ENCODE data around the gene RNF38. TPM values are rescaled to one million over a fixed set of nuclear protein-coding genes. Genes with fewer than 3 reads are reported as not detected.
A peak's percentile ranks its signal among the peaks of the same experiment; 100 is the strongest.
"Not testable (repeated sequence)": the region's sequence is repeated elsewhere in the genome, so short reads cannot be mapped to it uniquely, and the experiment has no call there.

Gene RNF38
- polyA plus RNA-seq, 3 donors: 46.0 to 52.4 (median 48.4) TPM

- DNase-seq (ENCODE audit: extremely low read depth in 1 of 11, low read depth in 9 of 11, low spot score in 4 of 11): no peak
Measured at GRCh38 chr9:36316049-36316448, 84.0 kb downstream of the RNF38 start.

- no peak for DNase-seq (ENCODE audit: extremely low read depth in 1 of 11, low read depth in 9 of 11, low spot score in 4 of 11)
Measured at GRCh38 chr9:36315283-36315682, 84.8 kb downstream of the RNF38 start.

GRCh38 chr9:36314740-36315139 is 85.3 kb downstream of the RNF38 start:
- no peak for DNase-seq (ENCODE audit: extremely low read depth in 1 of 11, low read depth in 9 of 11, low spot score in 4 of 11)

GRCh38 chr9:36306471-36307306 is 93.4 kb downstream of the RNF38 start:
- DNase-seq (ENCODE audit: extremely low read depth in 1 of 11, low read depth in 9 of 11, low spot score in 4 of 11): no peak

- not testable (repeated sequence) for DNase-seq (ENCODE audit: extremely low read depth in 1 of 11, low read depth in 9 of 11, low spot score in 4 of 11)
Measured at GRCh38 chr9:36304366-36304765, 95.7 kb downstream of the RNF38 start.

GRCh38 chr9:36301227-36301626 is 98.8 kb downstream of the RNF38 start:
- DNase-seq (ENCODE audit: extremely low read depth in 1 of 11, low read depth in 9 of 11, low spot score in 4 of 11): no peak

- no peak for DNase-seq (ENCODE audit: extremely low read depth in 1 of 11, low read depth in 9 of 11, low spot score in 4 of 11)
Measured at GRCh38 chr9:36298566-36298965, 101.5 kb downstream of the RNF38 start.

- DNase-seq (ENCODE audit: extremely low read depth in 1 of 11, low read depth in 9 of 11, low spot score in 4 of 11): no peak
Measured at GRCh38 chr9:36297798-36298197, 102.3 kb downstream of the RNF38 start.

GRCh38 chr9:36294996-36295395 is 105.1 kb downstream of the RNF38 start:
- DNase-seq (ENCODE audit: extremely low read depth in 1 of 11, low read depth in 9 of 11, low spot score in 4 of 11): not testable (repeated sequence)

GRCh38 chr9:36293918-36294317 is 106.2 kb downstream of the RNF38 start:
- no peak for DNase-seq (ENCODE audit: extremely low read depth in 1 of 11, low read depth in 9 of 11, low spot score in 4 of 11)

- no peak for DNase-seq (ENCODE audit: extremely low read depth in 1 of 11, low read depth in 9 of 11, low spot score in 4 of 11)
Measured at GRCh38 chr9:36293171-36293570, 106.9 kb downstream of the RNF38 start.

- no peak for DNase-seq (ENCODE audit: extremely low read depth in 1 of 11, low read depth in 9 of 11, low spot score in 4 of 11)
Measured at GRCh38 chr9:36292641-36293040, 107.4 kb downstream of the RNF38 start.

- no peak for DNase-seq (ENCODE audit: extremely low read depth in 1 of 11, low read depth in 9 of 11, low spot score in 4 of 11)
Measured at GRCh38 chr9:36290996-36291395, 109.1 kb downstream of the RNF38 start.

- DNase-seq (ENCODE audit: extremely low read depth in 1 of 11, low read depth in 9 of 11, low spot score in 4 of 11): no peak
Measured at GRCh38 chr9:36289836-36290435, 110.1 kb downstream of the RNF38 start.

GRCh38 chr9:36288070-36288469 is 112.0 kb downstream of the RNF38 start:
- DNase-seq (ENCODE audit: extremely low read depth in 1 of 11, low read depth in 9 of 11, low spot score in 4 of 11): peak in 3 of 11 donors; percentile 24 to 27 (median 26)

Other genes with a start within 250 kb of the RNF38 start
- under 1 TPM; 0.27 to 0.39 (median 0.27) TPM for gene CCIN, start 230.9 kb downstream of the RNF38 start, polyA plus RNA-seq (ENCODE audit: insufficient read length in 3 of 3)
- 100 to 1,000 TPM; 277 to 304 (median 297) TPM for gene CLTA, start 209.3 kb downstream of the RNF38 start, polyA plus RNA-seq (ENCODE audit: insufficient read length in 3 of 3)
- 10 to 100 TPM; 16.7 to 19.5 (median 18.7) TPM for gene GNE, start 141.8 kb downstream of the RNF38 start, polyA plus RNA-seq (ENCODE audit: insufficient read length in 3 of 3)
- gene MELK, start 172.6 kb upstream of the RNF38 start, polyA plus RNA-seq (ENCODE audit: insufficient read length in 3 of 3): 10 to 100 TPM; 16.1 to 24.9 (median 24.2) TPM